ENCODE results near the gene LYPLAL1. TPM values are rescaled to one million over a fixed set of nuclear protein-coding genes. Genes with fewer than 3 reads are reported as not detected.

LYPLAL1 gene
- total RNA-seq, 1 donor from 2014 or later = 35.4 TPM

DNA sequence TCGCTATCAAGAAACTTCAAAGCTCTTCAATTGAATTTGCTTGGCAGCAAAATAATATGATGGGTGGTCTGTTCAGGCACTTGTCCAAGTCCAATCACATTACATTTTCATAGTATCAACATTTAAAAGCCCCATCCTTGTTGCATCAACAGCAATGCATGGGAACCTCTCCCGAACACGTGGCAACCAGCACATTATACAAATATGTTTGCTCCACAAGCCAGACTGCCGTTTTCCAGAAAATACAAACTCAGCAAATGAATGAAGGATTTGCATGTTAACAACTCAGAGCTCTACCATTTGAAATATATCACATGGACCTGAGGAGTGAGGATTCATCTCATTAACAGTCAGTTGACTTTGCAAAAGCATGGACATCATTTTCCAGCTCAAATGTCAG is 20.0 kb upstream of the LYPLAL1 start:
- Histone ChIP-seq H3K4me2 (no peak overlapping the region), H3K27me3 (no peaks in the 10 kb centered on the region), H2AFZ (replicated peaks) (no peak overlapping the region), H3K4me3 (no peak overlapping the region), H3K36me3 (no peaks in the 10 kb centered on the region), H3F3A (ENCODE audit: low read depth) (no peaks in the 10 kb centered on the region), H3K79me2 (ENCODE audit: low read depth) (no peaks in the 10 kb centered on the region), H4K20me1 (ENCODE audit: low read depth) (no peaks in the 10 kb centered on the region), H3K27ac (no peak overlapping the region), H3K9me3 (ENCODE audit: low read depth) (no peaks in the 10 kb centered on the region), H3K9ac (no peak overlapping the region), H3K4me1 (no peaks in the 10 kb centered on the region)
- H3K9me3 Mint-ChIP-seq = no peaks in the 10 kb centered on the region
- no peak for DNase-seq (ENCODE audit: low spot score)
- TF ChIP-seq EZH2 (IDR thresholded peaks at IDR 0.05) (no peak), EZH2phosphoT487 (IDR thresholded peaks at IDR 0.05) (no peak)
- TF ChIP-seq, protein P1, sequence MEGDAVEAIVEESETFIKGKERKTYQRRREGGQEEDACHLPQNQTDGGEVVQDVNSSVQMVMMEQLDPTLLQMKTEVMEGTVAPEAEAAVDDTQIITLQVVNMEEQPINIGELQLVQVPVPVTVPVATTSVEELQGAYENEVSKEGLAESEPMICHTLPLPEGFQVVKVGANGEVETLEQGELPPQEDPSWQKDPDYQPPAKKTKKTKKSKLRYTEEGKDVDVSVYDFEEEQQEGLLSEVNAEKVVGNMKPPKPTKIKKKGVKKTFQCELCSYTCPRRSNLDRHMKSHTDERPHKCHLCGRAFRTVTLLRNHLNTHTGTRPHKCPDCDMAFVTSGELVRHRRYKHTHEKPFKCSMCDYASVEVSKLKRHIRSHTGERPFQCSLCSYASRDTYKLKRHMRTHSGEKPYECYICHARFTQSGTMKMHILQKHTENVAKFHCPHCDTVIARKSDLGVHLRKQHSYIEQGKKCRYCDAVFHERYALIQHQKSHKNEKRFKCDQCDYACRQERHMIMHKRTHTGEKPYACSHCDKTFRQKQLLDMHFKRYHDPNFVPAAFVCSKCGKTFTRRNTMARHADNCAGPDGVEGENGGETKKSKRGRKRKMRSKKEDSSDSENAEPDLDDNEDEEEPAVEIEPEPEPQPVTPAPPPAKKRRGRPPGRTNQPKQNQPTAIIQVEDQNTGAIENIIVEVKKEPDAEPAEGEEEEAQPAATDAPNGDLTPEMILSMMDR (IDR thresholded peaks at IDR 0.05) = no peak
- H3K36me3 Mint-ChIP-seq = no peaks in the 10 kb centered on the region
- no peaks in the 10 kb centered on the region for H3K27me3 Mint-ChIP-seq (ENCODE audit: insufficient read depth, low read depth)
- H3K27ac Mint-ChIP-seq = no peak overlapping the region
- H3K4me3 Mint-ChIP-seq = no peak overlapping the region
- H3K4me1 Mint-ChIP-seq = peaks cover 4% of the 10 kb centered on the region

DNA sequence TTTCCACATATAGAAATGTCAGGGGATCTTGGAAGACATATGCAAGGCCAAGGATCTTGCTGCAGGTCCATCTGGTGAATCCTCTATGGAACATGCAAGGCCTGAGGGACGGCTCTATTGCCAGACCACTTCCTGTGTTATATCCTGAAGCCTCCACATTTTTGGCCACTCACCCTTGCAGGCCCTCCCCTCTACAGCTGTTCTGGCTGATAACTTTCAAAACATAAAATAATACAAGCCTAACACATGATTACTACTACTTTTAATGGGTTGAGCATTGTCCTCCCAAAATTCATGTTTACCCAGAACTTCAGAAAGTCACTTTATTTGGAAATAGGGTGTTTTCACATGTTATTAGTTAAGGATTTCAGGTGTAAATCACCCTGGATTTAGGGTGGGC is 18.5 kb upstream of the LYPLAL1 start:
- Histone ChIP-seq H3K4me1 (no peaks in the 10 kb centered on the region), H2AFZ (replicated peaks) (no peak overlapping the region)
- no peak for DNase-seq (ENCODE audit: low spot score)

DNA sequence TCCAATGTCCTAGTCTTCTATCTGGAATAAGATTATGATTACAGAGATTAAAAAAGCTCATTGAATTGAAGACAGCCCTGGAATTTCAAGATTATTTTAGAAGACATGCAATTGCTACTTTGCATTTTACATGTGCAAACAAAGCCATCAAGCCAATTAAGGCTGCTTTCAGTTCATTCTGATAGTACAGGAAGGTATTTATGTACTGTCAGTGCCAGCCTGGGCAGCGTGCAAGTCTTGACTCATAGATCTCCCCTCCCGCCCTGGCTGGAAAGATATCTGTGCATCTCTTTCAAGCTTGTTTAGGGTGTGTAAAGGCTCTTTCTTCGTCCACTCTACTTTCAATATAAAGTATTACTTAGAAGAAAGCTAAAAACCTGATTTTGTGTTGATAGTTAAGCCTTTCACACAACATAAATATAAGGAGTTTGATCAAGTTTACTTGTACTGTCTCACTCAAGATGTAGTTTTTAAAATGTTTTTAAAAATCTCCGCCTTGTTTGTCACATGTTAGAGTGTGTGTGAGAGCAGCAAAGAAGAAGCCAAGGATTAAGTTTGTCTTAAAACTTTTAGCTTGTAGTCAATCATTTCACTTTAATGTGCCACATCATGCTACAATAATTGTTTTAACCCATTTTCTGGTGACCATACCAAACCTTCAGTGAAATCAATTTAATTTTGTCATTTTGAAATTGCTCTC is 13.6 kb upstream of the LYPLAL1 start:
- H3K4me2 ChIP-seq = no peak overlapping the region
- Mint-ChIP-seq H3K9me3 (no peaks in the 10 kb centered on the region), H3K27ac (no peak overlapping the region), H3K36me3 (no peaks in the 10 kb centered on the region), H3K27me3 (ENCODE audit: insufficient read depth, low read depth) (no peaks in the 10 kb centered on the region), H3K4me3 (no peak overlapping the region), H3K4me1 (peaks cover 2% of the 10 kb centered on the region)
- H3K36me3 ChIP-seq = no peaks in the 10 kb centered on the region
- H3K9me3 ChIP-seq (ENCODE audit: low read depth) = no peaks in the 10 kb centered on the region
- DNase-seq (ENCODE audit: low spot score) = no peak
- no peak overlapping the region for H3K4me3 ChIP-seq
- no peak overlapping the region for H3K9ac ChIP-seq
- no peaks in the 10 kb centered on the region for H3K27me3 ChIP-seq
- no peaks in the 10 kb centered on the region for H3K79me2 ChIP-seq (ENCODE audit: low read depth)
- no peak overlapping the region for H3K27ac ChIP-seq
- no peaks in the 10 kb centered on the region for H4K20me1 ChIP-seq (ENCODE audit: low read depth)
- H2AFZ ChIP-seq (replicated peaks) = no peak overlapping the region
- peaks cover 12% of the 10 kb centered on the region for H3K4me1 ChIP-seq
- H3F3A ChIP-seq (ENCODE audit: low read depth) = no peaks in the 10 kb centered on the region
- no peak for TF ChIP-seq EZH2 (IDR thresholded peaks at IDR 0.05)
- TF ChIP-seq, protein P1 (IDR thresholded peaks at IDR 0.05) = no peak
- TF ChIP-seq EZH2phosphoT487 (IDR thresholded peaks at IDR 0.05) = no peak

More for the DNA sequence above, 18.5 kb upstream of the LYPLAL1 start:
- Histone ChIP-seq H3K4me3 (no peak overlapping the region), H3K27ac (no peak overlapping the region), H3K4me2 (no peak overlapping the region), H3K79me2 (ENCODE audit: low read depth) (no peaks in the 10 kb centered on the region), H3F3A (ENCODE audit: low read depth) (no peaks in the 10 kb centered on the region), H3K9ac (no peak overlapping the region), H3K27me3 (no peaks in the 10 kb centered on the region), H3K9me3 (ENCODE audit: low read depth) (no peaks in the 10 kb centered on the region), H3K36me3 (no peaks in the 10 kb centered on the region), H4K20me1 (ENCODE audit: low read depth) (no peaks in the 10 kb centered on the region)
- H3K27me3 Mint-ChIP-seq (ENCODE audit: insufficient read depth, low read depth) = no peaks in the 10 kb centered on the region
- TF ChIP-seq, protein P1 (IDR thresholded peaks at IDR 0.05) = no peak
- no peak for TF ChIP-seq EZH2phosphoT487 (IDR thresholded peaks at IDR 0.05)
- no peak for TF ChIP-seq EZH2 (IDR thresholded peaks at IDR 0.05)
- no peak overlapping the region for H3K27ac Mint-ChIP-seq
- no peak overlapping the region for H3K4me3 Mint-ChIP-seq
- peaks cover 4% of the 10 kb centered on the region for H3K4me1 Mint-ChIP-seq
- no peaks in the 10 kb centered on the region for H3K9me3 Mint-ChIP-seq
- H3K36me3 Mint-ChIP-seq = no peaks in the 10 kb centered on the region

Data from neural progenitor cell (in vitro differentiated cells).